GM21619 (cell line): ENCODE data around the gene HSPA4.

ENCODE experiments used
- ATAC-seq: cut with Tn5 transposase; IDR thresholded peaks from one replicate; pipeline ENCODE4 v1.9.1; 2021; ENCODE audit not compliant: unreplicated experiment

Gene HSPA4

DNA sequence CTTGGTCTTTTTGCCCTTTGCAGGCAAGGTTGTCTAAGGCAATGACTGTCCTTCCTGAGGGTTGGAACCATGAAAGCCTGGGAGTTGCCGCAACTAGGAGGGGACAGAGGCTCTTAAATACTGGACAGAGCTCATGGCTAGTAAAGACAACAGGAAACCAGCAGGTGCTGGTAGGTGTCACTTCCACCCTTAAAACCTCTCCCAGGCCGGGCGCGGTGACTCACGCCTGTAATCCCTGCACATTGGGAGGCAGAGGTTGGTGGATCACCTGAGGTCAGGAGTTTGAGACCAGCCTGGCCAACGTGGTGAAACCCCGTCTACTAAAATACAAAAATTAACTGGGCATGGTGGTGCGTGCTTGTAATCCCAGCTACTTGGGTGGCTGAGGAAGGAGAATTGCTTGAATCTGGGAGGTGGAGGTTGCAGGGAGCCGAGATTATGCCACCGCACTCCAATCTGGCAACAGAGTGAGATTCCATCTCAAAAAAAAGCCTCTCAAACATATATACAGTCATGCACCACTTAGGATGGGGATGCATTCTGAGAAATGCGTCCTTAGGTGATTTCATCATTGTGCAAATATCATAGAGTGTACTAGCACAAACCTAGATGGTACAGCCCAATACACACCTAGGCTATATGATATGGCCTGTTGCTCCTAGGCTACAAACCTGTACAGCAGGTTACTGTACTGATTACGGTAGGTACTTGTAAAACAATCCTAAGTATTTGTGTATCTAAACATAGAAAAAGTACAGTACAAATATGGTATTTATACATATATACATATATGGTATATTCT is 102.7 kb downstream of the HSPA4 start:
- ATAC-seq, result no peak

DNA sequence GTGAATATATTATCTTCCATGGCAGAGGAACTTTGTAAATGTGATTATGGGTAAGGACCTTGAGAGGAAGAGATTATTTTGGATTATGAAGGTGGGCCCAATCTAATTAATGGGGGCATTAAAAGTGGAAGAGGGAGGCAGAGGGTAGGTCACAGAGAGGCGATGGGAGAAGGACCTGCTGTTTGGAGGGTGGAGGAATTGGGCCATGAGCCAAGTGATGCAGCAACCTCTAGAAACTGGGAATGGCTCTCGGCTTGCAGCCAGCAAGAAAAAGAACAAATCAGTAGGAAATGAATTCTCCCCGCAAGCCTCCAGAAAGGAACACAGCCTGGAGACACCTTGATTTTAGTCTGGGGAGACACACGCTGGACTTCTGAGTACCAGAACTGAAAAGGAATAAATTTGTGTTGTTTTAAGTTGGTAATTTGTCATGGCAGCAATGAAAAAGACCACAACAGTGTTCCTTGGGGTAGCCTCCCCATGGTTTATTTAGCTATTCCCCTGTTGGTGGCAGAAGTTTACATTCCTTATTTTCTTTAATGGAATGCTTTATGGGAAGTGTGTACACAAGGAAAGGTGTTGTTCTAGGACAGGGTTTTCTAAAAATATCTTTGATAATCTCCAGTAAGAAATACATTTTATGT is 103.6 kb downstream of the HSPA4 start:
- ATAC-seq, result no peak
